MCF 10A (cell line): ENCODE results near the gene CCL2. TPM values are rescaled to one million over a fixed set of nuclear protein-coding genes. Genes with fewer than 3 reads are reported as not detected.

Experiments used
- BruUV-seq: library from RNA; stranded (reverse); fragments of 400-500 nt; replicated peaks from 2 replicates; lab custom pipeline; 2021; lab: Mats Ljungman, UMichigan
- CTCF ChIA-PET: fragments of 300-600 bp; sonication (Branson Sonifier 250); formaldehyde crosslinking; extraction: SDS; loops from one replicate; lab custom pipeline; 2021; ENCODE audit warnings: antibody characterized with exemption, inconsistent platforms; lab: Yijun Ruan, JAX
- POLR2A ChIA-PET: fragments of 300-600, 350-650 bp; sonication (Branson Sonifier 250); formaldehyde crosslinking; extraction: SDS; loops from one replicate; lab custom pipeline; 2020; ENCODE audit warnings: antibody characterized with exemption, inconsistent platforms; lab: Yijun Ruan, JAX
- DNase-seq: peaks from one replicate; pipeline ENCODE4 v3.0.0-alpha.2; 2018; ENCODE audit not compliant: unreplicated experiment
- H3K27ac Mint-ChIP-seq: one replicate; pipeline ENCODE4 v1.8.0; 2022; ENCODE audit warnings: mild to moderate bottlenecking, low read depth, mixed read lengths; ENCODE audit not compliant: unreplicated experiment
- H3K27me3 Mint-ChIP-seq: one replicate; pipeline ENCODE4 v1.8.0; 2022; ENCODE audit warnings: mixed read lengths; ENCODE audit not compliant: insufficient read depth, unreplicated experiment
- H3K36me3 Mint-ChIP-seq: one replicate; pipeline ENCODE4 v1.8.0; 2022; ENCODE audit warnings: mild to moderate bottlenecking, moderate library complexity, mixed read lengths; ENCODE audit not compliant: insufficient read depth, unreplicated experiment
- H3K4me1 Mint-ChIP-seq: one replicate; pipeline ENCODE4 v1.8.0; 2022; ENCODE audit warnings: mixed read lengths; ENCODE audit not compliant: insufficient read depth, unreplicated experiment
- H3K4me3 Mint-ChIP-seq: one replicate; pipeline ENCODE4 v1.8.0; 2022; ENCODE audit warnings: mild to moderate bottlenecking, moderate library complexity, mixed read lengths; ENCODE audit not compliant: unreplicated experiment
- H3K9me3 Mint-ChIP-seq: one replicate; pipeline ENCODE4 v1.8.0; 2022; ENCODE audit warnings: mixed read lengths; ENCODE audit not compliant: unreplicated experiment
- intact Hi-C: fragments of 100-400 bp; cut with micrococcal nuclease; formaldehyde crosslinking; loops from 2 replicates; pipeline ENCODE4 v1.14.1; 2022
- total RNA-seq: library from RNA; stranded (reverse); gene quantifications from 2 replicates; pipeline ENCODE4 v1.2.3, GENCODE V29; 2022
- TF ChIP-seq, protein P1 (sequence below): fragments of 200-600 bp; IDR thresholded peaks from one replicate; pipeline ENCODE4 v1.8.0; 2022; ENCODE audit warnings: antibody characterized with exemption, mild to moderate bottlenecking; ENCODE audit not compliant: unreplicated experiment

Gene CCL2
- total RNA-seq, 1 experiment from 2014 or later, result 1.0 TPM

DNA sequence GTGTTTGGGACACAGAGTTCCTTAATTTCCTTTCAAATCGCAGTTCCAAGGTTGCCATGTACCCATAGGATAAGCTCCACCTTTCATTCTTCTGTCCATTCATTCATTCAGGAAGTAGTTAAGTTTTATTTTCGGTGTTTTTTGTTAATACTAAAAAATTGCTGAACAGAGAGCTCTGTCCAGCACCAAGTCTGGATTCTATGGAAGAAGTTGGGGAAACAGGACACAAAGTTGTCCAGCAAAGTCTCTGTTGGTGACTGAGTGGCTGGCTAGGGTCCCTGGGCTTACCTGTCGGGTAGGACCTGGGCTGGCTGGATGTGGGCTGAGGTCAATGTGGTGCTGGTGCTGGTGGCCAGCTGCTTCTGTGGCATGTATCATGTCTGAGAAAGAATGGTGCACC is 17.6 kb upstream of the CCL2 start:
- TF ChIP-seq, protein P1, sequence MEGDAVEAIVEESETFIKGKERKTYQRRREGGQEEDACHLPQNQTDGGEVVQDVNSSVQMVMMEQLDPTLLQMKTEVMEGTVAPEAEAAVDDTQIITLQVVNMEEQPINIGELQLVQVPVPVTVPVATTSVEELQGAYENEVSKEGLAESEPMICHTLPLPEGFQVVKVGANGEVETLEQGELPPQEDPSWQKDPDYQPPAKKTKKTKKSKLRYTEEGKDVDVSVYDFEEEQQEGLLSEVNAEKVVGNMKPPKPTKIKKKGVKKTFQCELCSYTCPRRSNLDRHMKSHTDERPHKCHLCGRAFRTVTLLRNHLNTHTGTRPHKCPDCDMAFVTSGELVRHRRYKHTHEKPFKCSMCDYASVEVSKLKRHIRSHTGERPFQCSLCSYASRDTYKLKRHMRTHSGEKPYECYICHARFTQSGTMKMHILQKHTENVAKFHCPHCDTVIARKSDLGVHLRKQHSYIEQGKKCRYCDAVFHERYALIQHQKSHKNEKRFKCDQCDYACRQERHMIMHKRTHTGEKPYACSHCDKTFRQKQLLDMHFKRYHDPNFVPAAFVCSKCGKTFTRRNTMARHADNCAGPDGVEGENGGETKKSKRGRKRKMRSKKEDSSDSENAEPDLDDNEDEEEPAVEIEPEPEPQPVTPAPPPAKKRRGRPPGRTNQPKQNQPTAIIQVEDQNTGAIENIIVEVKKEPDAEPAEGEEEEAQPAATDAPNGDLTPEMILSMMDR, result no peak
- no peaks in the 10 kb centered on the region for H3K9me3 Mint-ChIP-seq
- no TSS peak for BruUV-seq
- CTCF ChIA-PET, result interaction anchor here (0.5 to 3.7 kb wide), 5 partner anchors 33 to 978 kb away, joined by 3 to 11 read pairs (median 3); no protein-coding TSS in a partner anchor
- POLR2A ChIA-PET, result no interaction called here
- intact Hi-C loops, result no loop called here
- H3K27ac Mint-ChIP-seq, result no peak overlapping the region
- DNase-seq, result no peak
- no peaks in the 10 kb centered on the region for H3K36me3 Mint-ChIP-seq
- no peaks in the 10 kb centered on the region for H3K4me1 Mint-ChIP-seq
- no peaks in the 10 kb centered on the region for H3K27me3 Mint-ChIP-seq
- no peak overlapping the region for H3K4me3 Mint-ChIP-seq

DNA sequence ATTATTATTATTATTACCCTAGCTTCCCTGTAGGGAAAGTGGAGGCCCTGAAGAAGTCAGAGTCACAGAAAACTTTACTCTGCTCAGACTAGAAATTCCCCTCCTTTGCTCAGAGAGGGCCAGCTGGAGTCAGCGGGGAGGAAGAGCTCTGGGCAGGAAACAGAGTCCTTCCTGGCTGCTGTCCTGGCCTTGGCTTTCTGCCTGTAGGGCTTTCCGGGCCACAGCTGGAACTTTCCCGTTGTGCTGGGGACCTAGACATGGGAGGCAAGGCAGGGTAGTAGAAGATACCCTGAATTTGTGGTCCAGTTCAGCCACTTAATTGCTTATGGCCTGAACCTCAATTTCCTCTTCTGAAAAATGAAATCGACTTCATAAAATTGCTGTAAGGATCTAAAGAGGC is 14.0 kb upstream of the CCL2 start:
- no TSS peak for BruUV-seq
- no peaks in the 10 kb centered on the region for H3K36me3 Mint-ChIP-seq
- H3K4me3 Mint-ChIP-seq, result no peak overlapping the region
- CTCF ChIA-PET, result interaction anchor here (0.6 to 1.0 kb wide), 3 partner anchors 36 to 65 kb away, joined by 3 read pairs; no protein-coding TSS in a partner anchor
- intact Hi-C loops, result no loop called here
- POLR2A ChIA-PET, result no interaction called here
- TF ChIP-seq, protein P1, result no peak
- no peaks in the 10 kb centered on the region for H3K9me3 Mint-ChIP-seq
- DNase-seq, result no peak
- no peaks in the 10 kb centered on the region for H3K27me3 Mint-ChIP-seq
- no peak overlapping the region for H3K27ac Mint-ChIP-seq
- no peaks in the 10 kb centered on the region for H3K4me1 Mint-ChIP-seq

DNA sequence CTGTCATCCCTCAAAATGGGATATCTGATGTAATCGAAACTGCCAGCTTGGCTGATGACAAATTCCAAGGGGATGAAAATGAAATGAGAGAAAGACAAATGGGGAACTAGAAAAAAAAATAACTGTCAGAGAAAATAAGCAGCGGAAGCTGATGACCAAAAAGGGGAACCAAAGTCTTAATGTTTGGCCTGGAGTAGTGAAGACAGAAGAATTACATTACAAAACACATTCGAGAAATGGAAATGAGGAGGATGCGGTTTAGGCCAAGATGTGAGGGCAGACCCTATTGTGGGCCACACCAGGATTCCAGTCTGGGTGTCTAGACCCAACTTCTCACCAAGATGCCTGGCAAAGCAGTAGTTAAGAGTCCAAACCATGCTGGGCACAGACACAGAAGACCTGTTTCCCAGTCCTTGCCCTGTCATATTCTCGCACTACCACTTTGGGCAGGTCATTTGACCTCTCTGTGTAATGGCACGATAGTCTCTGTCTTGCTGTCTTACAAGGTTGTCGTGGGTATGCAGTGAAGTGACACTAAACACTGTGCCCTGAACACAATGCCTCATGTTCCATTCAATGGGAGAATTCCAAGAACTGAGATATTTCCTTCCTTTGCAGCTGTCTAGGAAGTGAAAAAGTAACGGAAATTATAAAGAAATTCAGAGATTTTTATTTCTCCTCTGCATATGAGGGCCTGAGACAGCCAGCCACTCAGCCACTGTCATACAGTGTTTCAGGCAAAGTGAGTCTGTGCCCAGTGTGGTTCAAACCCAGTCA is 12.3 kb upstream of the CCL2 start:
- TF ChIP-seq, protein P1, result no peak
- intact Hi-C loops, result no loop called here
- H3K36me3 Mint-ChIP-seq, result no peaks in the 10 kb centered on the region
- ChIA-PET POLR2A (no interaction called here), CTCF (interaction anchor here (0.7 kb wide), 1 partner anchor 12 kb away, joined by 3 read pairs; the partner anchor contains the start of gene CCL2)
- no peak for DNase-seq
- H3K27me3 Mint-ChIP-seq, result no peaks in the 10 kb centered on the region
- BruUV-seq, result no TSS peak
- no peaks in the 10 kb centered on the region for H3K4me1 Mint-ChIP-seq
- H3K9me3 Mint-ChIP-seq, result no peaks in the 10 kb centered on the region
- H3K27ac Mint-ChIP-seq, result no peak overlapping the region
- no peak overlapping the region for H3K4me3 Mint-ChIP-seq

DNA sequence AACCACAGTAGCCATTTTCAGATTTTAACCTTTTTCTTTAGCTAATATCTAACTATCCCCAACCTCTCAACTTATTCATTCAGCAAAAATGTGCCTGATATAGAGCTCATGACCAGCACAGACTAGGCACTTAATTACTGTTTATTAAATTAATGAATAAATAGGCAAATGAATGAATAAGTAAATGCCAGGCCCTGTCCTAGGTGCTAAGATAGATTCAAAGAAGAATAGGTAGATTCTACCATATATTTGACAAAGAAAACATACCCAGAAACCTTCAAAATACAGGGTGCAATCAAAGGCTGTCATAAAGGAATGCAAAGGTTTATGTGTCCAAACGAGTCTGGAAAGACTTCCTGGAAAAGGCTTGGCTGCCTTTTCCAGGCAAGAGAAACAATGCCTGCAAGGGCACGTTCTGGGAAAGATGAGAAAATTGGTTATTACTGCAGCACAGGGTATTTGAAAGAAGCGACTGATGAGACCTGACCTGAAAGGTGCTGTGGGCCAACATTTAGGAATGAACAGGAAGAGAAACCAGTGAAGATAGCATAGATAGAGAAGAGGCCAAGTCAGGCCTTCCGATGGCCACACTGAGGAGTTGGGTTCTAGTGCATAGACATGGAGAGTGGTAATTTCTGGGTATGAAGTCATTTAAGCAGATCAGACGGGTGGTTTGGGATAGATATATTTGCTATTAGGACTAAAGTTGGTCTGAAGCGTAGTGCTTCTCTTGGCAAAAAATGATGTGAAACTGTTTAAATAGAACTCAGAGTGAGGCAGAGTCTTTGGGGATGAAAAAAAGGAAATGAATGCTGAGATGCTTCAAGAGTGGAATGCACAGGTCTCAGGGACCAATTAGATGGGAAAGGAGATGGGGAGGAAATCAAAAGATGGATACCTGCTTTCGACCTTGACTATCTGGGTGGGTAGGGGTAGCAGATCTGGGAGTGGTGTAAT is 11.4 kb upstream of the CCL2 start:
- TF ChIP-seq, protein P1, result no peak
- POLR2A ChIA-PET, result no interaction called here
- CTCF ChIA-PET, result interaction anchor here (0.9 kb wide), 1 partner anchor 118 kb away, joined by 4 read pairs; no protein-coding TSS in a partner anchor

More for the DNA sequence above, 11.4 kb upstream of the CCL2 start:
- no peaks in the 10 kb centered on the region for H3K4me1 Mint-ChIP-seq
- H3K9me3 Mint-ChIP-seq, result no peaks in the 10 kb centered on the region
- no TSS peak for BruUV-seq
- H3K4me3 Mint-ChIP-seq, result no peak overlapping the region
- H3K27me3 Mint-ChIP-seq, result no peaks in the 10 kb centered on the region
- DNase-seq, result no peak
- intact Hi-C loops, result no loop called here
- no peak overlapping the region for H3K27ac Mint-ChIP-seq
- no peaks in the 10 kb centered on the region for H3K36me3 Mint-ChIP-seq
